Forelimb muscle (tissue), 1 donor: ENCODE results near the gene PAX6. TPM values are rescaled to one million over a fixed set of nuclear protein-coding genes. Genes with fewer than 3 reads are reported as not detected.

Source experiments
- DNase-seq: peaks from one replicate; pipeline ENCODE4 v3.0.0-alpha.2; 2013; ENCODE audit warnings: low read depth
- polyA plus RNA-seq: library from polyadenylated mRNA; unstranded; fragments of 120-200 nt; gene quantifications from one replicate; pipeline ENCODE4 v1.2.1, GENCODE V29; 2013; ENCODE audit not compliant: insufficient read length

PAX6 gene
- polyA plus RNA-seq, 1 donor: 0.85 TPM

DNA sequence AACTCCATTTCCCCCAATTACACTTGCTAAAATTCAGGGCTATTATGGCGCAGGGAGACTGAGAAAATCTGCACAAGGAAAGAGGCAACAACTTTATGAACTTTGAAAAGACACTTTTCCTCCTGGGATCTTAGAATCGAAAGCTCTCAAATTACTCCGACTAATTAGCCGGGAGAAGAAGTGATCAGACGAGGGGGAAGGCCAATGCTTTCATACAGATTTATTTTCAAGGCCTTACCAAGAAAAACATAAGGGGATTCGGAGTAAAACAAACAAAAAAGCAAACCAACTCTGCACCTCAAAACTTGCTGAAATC is 1.6 kb downstream of the PAX6 start:
- DNase-seq: no peak

DNA sequence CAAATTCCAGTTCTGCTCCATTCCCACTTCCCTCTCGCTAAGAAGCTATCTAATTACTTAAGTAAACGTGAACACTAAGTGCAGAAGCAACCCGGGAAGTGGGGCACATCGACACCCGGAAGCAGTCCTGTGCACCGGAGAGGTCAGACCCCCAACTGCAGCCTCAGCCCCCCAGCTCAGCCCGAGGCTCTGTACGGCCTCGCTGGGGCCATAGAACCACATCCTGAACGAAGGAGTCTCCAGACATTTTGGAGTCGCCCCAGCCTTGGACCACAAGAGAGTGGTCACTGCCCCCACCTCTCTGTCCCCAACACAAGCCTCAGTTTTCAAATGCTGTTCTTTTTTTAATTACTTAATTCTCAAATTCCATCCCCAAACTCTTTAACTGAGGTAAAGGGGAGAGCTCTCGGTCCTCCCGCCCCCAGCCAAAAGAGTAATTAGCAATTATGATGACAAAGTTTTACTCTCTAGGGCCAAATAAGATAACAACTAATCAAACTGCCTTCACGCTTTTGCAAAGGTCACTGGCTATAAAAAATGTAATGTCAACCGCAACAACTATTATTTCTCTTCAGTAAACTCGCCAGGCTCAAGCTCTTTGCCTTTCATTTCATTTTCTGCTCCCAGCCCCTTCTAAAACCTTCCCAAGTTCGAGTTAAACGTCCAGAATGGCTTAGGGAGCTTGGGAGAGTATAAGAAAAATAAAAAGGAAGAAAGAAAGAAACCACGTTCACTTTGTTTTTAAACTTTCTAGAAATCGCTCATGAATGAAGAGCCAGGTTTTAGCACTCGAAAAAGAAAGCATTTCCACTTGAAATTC is 2.2 kb downstream of the PAX6 start:
- no peak for DNase-seq

DNA sequence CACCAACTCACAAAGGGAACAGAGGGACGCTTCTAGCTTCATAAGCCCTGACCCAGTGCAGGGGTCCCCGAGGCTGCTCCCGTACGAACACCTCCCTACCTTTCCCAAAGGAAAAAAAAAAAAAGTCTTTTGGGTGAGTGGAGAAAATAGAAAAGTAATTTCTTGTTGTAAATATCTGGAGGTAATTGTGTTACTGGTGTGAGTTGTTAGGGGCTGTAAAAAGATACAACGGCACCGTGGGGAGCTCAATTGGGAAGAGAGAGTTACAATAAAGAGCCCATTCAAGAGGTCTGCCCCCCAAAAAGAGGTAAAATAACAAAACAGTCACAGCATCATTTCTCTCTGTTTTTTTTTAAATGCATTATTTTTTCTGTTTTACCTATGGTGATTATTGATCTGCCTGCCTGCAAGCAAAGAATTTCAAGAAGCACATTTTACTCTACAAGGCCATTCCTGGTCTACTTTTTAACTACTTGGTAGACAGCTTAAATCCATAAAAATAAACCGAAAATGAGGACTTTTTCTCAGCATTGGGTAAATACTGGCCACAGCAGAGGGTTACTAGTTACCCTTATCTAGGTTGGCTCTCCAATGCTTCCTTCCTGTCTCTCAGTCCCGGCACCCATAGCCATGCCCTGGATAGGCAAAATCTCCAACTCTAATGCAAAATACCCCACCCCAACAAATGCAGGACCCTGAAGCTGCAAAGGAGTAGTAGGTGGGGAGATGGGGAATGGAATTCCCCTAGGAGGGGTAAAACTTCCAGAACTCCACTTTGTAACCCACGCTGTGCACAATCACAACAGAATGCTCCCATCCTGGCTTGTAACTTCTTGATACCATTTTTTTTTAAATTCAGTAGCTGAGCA is 3.1 kb downstream of the PAX6 start:
- no peak for DNase-seq

DNA sequence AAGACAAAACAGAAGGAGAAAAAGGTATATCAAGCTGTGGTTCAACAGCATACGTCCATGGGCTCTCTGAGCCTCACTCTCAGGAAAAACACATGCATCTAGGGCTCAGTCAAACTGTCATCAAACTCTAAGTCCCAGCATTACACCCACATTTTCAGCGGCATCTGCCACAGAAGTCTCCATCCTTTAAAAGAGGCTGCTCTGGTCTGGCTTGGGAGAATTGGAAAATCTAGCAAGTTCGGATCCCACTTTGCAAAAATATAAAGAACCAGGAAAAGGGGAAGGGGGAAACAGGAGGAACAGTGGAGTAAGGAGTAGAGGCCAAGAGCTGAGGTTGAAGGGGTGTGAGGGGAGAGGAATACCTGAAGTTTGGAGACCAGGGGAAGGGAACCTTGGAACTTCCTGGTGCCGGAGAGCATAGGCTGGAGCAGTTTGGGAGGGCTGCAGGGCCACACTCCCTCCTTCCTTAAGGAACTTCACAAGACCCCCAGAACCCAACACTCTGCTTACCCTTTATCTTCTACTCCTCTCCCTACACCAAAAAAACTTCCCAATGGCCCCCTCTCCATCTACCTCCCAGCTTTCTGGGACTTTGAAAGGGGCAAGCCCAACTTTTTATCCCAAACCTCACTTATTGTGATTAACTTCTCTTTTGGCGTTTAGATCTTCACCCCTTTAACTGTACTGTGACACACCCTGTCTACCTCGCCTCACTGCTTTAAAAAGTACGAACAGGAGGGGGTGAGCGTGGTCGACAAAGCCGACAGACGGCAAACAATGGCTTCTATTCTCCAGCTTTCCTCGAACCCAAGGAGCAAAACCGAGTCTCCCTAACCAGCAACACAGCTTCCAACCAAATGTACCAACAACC is 4.0 kb downstream of the PAX6 start:
- DNase-seq: no peak

DNA sequence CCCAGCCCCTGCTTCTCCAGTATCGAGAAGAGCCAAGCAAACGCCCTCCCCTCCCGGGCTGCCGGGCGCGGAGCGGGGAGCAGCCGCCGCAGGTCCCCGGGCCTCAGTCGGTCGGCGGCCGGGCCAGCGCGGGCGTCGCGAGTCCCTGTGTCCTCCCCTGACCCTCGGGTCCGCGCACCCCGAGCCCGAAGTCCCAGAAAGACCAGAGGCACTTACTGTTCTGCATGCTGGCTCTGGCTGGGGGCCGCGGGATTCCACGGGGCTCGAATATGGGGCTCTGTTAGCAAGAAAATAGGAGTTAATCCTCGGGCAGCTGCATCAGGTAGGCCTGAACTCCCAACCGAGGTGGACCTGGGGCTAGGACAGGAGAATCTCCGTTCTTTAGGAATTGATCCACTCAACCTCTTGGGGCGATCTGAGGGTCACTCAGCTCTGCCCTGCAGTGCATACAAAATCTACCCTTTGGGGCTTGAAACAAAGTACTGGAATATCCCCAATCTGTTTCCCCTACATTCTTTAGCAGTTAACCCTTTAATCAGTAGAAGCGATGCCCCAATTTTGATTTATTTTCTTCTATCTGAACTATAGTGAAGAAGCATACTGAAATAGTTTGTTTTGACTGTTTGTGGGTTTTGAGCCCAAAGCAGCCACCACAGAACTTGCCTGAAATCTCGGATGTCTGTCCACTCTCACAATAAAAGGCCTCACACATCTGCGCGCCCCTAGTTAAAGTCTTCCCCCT is 4.8 kb downstream of the PAX6 start:
- DNase-seq: no peak

DNA sequence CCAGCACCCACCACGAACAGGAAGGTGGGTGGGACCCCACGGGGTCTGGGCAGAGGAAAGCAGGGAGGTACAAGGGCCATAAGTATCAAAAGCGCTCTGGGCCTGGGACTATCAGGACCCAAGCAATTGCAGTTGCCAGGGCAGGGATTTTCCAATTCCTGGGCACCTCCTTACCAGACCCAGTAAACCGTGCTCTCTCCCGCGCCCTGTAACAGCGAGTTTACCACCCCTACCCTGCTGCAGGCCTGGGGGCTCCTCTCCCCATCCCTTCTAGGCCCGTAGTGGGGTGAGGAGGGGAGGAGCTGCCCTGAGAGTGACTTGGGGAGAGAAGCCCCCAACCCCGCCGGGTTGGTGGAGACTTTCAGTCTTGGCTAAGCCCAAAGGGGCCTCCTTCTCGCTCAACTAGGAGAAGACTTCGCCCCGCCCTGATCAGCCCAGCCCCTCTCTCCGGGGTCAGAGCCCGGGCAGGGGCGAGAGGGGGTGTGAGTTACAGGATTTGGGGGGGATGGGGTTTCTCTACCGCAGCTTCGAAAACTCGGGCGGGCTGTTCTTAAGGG is 5.4 kb downstream of the PAX6 start:
- DNase-seq: no peak

DNA sequence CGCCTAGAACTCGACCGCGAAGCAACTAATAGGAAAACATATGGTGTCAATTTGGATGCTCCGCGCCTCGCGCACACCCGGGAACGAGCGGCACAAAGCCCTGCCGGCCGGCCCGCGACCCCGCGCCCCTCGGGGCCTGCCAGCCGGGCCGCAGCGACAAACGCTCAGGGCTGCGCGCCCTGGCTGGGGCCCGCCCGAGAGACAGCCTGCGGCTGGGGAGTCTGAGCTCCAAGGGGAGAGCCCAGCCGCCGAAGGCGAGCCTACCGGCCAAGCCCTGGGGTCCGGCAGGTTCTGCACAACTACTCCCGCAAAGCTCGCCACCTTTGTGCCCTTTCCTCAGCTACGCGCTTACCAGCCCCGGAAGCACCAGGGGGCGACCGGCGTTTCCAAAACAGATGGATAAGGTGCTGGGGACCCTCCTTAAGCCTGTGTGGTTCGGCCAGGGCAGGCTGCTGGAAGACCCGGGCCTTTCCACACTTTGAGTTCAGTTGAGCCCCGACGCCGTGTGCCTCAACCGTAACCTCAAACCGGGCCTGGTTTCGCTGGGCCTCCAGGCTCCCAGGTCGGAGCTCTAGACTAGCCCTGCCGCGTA is 6.0 kb downstream of the PAX6 start:
- no peak for DNase-seq

DNA sequence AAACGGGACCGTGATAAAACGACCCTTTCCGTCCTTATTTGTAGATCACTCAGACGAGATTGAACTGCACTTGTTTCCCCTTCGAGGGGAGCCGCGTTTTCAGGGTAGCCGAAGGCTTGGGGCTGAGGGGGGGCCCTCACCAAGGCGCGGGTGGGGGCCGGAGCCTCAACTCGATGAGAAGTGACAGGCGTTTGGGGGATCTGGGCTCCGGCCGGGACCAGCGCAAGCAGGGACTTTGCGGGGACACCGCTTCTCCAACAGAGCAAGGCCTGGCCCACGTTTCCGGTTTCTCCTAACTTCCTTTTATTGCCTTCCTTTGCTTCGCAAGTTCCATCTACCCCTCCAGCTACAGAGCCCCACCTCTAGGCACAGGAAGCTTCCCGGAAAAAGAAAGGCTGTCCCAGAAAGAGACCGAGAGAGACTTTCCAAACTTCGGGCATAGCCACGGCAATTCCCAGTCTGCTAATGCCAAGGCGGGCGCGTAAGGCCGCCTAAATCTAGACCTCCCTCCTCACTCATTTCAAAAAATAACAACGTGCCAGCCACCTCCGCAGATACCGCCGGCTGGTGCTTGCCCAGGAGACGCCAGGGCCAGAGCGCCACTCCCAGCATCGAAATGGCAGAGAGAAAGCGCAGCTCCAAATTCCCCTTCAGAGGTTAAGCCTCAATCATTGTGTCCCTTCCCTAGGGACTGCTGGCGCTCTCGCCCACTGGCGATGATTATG is 6.6 kb downstream of the PAX6 start:
- no peak for DNase-seq

DNA sequence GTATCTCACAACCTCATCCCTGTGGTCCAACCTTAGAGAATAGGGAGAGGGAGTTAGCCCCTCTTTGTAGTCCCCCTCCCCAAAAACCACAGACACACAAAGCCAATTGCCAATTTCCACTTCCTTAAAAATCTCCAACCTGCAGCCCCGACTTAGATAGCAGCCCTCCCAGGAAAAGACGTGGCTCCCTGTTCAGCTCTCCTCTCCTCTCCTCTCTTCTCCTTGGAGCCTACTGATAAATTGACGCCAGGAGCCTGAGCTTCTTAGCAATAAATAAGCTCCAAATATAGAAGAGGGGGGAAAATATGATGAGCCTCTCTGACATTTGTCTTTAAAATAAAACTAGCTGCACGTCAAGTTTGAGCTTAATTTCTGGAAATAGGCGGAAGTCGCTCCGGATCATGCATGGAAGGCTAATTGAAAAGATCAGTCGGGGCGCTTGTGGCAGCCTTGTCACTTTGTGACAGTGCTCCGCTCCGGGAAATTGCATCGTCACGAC is 7.3 kb downstream of the PAX6 start:
- no peak for DNase-seq

DNA sequence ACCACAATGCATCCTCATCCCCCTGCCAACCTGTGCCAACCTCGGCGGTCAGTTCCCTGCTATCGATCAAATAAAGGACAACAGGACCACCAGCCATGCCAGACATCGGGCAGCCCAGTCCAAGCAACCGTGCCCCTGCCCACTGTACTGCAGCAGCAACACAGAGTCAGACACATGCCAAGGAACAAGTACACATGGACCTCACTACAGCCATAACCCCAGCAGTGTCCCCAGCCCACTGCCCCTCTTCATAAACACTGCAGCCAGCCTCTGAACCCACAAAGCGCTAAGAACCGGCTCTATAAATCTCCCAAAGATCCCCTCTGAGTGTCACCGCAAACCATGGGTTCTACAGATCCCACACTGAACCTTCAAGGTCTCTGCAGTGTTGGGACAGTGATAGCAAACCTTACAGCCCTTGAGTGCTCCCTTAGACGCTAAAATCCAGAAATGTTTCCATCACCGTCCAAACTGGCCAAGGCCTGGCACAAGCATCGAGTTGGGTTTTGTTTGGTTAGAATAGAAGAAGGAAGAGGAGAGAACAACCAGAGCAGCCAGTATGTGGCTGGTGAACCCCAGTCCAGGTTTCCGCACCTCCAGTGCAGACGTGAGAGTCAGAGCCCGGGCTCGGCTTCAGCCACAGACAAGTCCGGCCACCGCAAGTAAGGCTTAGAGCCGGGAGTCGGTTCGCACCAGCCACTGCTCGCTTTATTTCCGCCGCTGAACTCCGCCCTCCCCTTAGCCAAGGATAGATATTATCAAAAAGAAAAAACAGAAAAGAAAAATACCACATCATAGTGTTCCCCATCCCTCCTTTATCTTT is 7.9 kb downstream of the PAX6 start:
- no peak for DNase-seq

DNA sequence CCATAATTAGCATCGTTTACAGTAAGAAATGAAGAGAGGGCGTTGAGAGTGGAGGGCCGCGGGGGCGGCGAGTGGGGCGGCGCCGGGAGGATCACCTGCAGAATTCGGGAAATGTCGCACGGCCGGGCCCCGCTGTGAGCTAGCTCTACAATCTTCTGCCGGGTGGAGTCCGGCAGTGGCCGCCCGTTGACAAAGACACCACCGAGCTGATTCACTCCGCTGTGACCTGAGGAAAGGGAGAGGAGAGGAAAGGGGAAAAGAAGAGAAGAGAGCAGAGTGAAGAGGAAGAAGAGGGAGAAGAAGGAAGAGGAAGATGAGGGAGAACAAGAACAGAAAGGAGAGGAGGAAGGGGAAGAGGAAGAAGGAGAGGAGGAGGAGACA is 8.5 kb downstream of the PAX6 start:
- DNase-seq: no peak

DNA sequence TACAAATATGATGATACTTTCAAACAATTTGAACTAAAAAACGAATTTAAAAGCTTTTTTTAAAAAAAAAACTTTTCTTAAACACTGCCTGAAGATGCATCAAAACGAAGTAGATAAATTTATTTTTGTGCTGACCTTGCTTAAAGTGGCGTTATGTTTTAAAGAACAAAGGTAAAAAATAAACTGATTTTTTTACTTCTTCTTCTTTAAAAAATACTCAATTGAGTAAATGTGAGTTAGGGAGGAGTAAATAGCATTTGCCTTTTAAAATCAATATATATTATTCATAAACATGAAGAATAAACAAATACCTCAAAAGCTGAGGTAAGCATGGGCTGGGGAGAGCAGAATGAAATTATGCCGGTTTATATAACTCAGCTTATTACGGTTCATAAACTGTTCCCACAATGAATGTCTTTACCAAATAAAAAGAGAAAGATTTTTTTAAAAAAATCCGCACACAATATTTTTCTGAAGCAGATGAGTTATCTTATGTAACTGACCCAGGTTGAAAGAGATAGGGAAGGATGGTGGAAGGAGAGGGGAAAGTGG is 9.0 kb downstream of the PAX6 start:
- DNase-seq: no peak

DNA sequence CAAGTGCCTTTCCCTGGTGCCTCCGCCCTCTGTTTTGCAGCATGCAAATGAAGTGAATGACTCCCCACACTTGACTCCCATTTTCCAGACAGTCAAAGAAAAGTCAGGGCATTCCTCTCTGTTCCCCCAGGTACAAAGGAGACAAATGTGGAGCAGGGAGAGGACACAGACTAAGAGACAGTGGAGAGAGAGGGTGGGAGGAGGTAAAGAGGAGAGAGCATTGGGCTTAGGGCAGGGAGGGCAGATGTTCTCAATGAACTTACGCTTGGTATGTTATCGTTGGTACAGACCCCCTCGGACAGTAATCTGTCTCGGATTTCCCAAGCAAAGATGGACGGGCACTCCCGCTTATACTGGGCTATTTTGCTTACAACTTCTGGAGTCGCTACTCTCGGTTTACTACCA is 9.8 kb downstream of the PAX6 start:
- no peak for DNase-seq

DNA sequence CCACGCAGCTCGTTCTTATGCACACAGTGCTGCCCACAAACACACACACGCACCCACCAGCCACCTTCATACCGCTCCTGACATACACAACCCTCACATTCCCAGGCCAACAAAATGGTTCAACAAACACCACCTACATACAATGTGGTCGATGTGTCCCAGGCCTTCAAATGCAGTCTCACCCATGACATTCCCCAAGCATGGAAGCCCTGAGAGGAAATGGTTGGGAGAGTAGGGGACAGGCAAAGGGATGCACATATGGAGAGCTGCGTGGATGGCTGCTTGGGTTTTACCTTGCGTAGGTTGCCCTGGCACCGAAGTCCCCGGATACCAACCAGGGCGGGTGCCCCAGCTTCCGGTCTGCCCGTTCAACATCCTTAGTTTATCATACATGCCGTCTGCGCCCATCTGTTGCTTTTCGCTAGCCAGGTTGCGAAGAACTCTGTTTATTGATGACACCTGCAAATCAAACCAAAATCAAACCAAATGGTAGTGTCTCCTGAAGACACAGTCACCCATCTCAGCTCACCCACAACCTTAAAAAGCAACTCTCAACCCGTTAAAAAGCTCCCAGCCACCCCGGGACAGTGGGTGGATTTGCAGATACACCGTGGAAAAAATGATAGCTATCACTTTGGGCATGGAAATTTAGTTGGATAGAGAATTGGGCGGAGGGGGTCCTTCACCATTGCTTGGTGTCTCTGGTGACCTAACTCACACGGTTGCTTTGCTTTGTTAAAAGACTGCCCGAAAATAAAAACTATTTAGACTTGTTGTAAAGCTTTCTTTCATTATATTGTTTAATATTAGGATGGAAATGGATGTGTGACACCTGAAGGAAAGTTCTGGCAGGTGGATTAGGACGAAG is 10.5 kb downstream of the PAX6 start:
- no peak for DNase-seq

DNA sequence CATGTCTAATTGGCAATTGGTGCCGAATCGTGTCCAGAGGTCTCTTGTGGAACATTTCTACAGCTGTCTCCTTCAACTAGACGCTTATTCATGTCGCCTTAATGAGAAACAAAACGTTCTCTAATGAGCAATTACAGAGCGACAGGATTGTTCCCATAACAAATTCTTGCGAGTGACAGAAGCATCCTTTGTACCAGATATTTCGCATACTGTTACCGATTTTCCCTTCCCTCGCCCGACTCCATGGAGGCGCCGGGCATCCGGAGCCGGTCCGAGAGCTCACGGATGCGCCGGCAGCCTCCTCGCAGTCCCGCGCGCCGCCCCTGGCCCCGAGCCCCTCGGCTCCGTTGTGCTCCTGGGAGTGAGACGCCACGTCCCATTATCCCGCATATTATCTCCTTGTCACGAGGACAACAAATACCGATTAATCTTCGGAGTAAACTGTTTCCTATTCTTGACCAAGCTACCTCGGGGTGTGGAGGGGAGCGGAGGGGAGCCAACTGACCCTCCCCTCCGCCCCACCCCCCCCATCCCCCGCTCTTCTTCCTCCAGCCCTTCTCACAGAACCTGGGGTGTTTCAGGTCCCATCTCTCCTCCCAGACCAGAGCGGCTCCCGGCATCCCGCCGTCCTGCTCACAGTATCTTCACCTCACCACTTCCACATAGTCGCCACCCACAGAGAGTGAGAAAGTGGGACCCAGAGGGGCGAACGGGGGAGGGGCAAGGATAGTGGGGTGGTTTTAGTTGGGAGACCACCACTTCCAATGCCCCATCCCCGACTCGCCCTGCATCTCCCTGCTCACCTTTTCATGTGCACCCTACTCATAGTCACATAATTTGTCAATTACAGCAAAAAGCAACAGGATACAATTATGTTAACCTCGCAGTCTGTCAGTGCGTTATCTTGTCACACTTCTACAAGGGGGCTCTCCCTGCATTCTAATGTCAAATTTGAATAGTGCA is 11.4 kb downstream of the PAX6 start:
- no peak for DNase-seq
